ENCODE measurements around the gene TDRD7.

TDRD7 gene

GRCh38 chr9:97396256-97396655 is 15.6 kb upstream of the TDRD7 start:
- no peak for DNase-seq (ENCODE audit: extremely low spot score)
- TF ChIP-seq NFRKB (IDR thresholded peaks at IDR 0.05) (no peak), HDGF (IDR thresholded peaks at IDR 0.05; ENCODE audit: borderline replicate concordance) (no peak), FOXM1 (IDR thresholded peaks at IDR 0.05; ENCODE audit: borderline replicate concordance) (no peak), L3MBTL2 (conservative IDR thresholded peaks at IDR 0.05) (no peak), LEF1 (IDR thresholded peaks at IDR 0.05; ENCODE audit: borderline replicate concordance) (no peak), ARNT (IDR thresholded peaks at IDR 0.05) (no peak), TARDBP (IDR thresholded peaks at IDR 0.05) (no peak), CTBP1 (IDR thresholded peaks at IDR 0.05; ENCODE audit: borderline replicate concordance) (no peak), PKNOX1 (IDR thresholded peaks at IDR 0.05) (no peak), ZNF384 (IDR thresholded peaks at IDR 0.05) (no peak), ELF4 (IDR thresholded peaks at IDR 0.05) (no peak)
- POLR2A ChIA-PET = no interaction called here
- CTCF ChIA-PET = no interaction called here

GRCh38 chr9:97397220-97397619 is 14.7 kb upstream of the TDRD7 start:
- TF ChIP-seq ZNF384 (IDR thresholded peaks at IDR 0.05) (no peak), ELF4 (IDR thresholded peaks at IDR 0.05) (no peak), PKNOX1 (IDR thresholded peaks at IDR 0.05) (no peak), FOXK2 (IDR thresholded peaks at IDR 0.05) (no peak), CTBP1 (IDR thresholded peaks at IDR 0.05; ENCODE audit: borderline replicate concordance) (no peak), SUZ12 (IDR thresholded peaks at IDR 0.05) (no peak)
- CTCF ChIA-PET = interaction anchor here (1.1 to 1.3 kb wide), 2 partner anchors 11 to 541 kb away, joined by 4 read pairs; no protein-coding TSS in a partner anchor
- POLR2A ChIA-PET = no interaction called here
- DNase-seq (ENCODE audit: extremely low spot score) = no peak

DNA sequence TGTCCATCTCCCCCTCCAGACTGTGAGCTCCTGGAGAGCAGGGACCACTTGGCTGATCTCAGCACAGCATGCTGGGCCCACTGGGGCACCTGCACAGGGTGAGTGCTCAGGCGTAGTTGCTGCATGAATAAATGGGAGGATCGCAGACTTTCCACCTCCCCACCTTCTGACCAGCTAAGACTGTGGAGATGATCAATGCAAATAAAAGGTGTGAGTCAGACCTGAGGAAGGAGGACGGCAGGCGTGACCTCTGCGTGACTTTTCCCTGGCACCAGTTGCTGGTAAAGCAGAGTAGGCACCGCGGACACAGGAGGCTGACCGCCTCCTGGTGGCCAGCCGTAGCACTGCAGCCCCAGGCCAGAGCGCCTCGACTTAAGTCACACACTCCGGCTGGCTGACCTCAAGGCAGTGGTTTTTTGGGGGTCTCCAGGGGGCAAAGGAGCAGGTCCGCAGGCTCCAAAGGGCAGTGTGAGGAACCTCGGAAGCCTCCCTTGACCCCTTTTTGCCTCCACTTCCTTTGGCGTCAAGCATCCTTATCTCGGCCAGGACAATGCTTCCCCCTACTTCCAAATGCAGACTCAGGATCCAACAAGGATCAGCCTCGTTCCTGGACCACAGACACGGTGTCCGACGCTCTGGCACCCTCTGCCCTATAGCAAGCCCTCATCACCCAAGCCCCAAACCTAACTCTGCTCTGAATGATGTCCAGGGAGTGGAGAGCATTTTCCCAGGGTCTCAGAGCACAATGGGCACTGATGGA is 12.7 kb upstream of the TDRD7 start:
- CTCF ChIA-PET = interaction anchor here (0.8 kb wide), 1 partner anchor 1660 kb away, joined by 3 read pairs; no protein-coding TSS in a partner anchor
- POLR2A ChIA-PET = no interaction called here
- TF ChIP-seq SUZ12 (IDR thresholded peaks at IDR 0.05) = no peak
- TF ChIP-seq CTBP1 (IDR thresholded peaks at IDR 0.05; ENCODE audit: borderline replicate concordance) = no peak
- TF ChIP-seq LEF1 (IDR thresholded peaks at IDR 0.05; ENCODE audit: borderline replicate concordance) = no peak
- peak; percentile 78 for DNase-seq (ENCODE audit: extremely low spot score)

DNA sequence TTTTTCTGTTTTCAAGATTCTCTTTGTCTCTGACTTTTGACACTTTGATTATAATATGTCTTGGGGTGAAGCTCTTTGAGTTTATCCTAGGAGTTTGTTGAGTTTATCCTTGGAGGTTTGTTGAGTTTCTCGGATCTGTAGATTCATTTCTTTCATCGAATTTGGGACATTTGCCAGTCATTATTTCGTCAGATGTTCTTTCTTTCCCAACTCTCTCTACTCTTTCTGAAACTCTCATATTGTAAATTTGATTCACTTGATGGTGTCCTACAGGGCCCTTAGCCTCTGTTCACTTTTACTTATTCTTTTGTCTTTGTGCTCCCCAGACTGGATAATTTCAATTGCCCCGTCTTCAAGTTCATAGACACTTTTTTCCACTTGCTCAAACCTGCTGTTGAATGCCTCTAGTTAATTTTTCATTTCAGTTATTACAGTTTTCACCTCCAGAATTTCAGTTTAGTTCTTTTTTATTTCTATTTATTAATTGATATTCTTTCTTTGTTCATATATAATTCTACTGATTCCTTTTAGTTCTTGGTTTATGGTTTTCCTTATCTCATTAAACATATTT is 8.1 kb upstream of the TDRD7 start:
- ChIA-PET CTCF (no interaction called here), POLR2A (no interaction called here)
- TF ChIP-seq L3MBTL2 (conservative IDR thresholded peaks at IDR 0.05) (no peak), BHLHE40 (IDR thresholded peaks at IDR 0.05; ENCODE audit: borderline replicate concordance) (no peak), FOXM1 (IDR thresholded peaks at IDR 0.05; ENCODE audit: borderline replicate concordance) (no peak), FOXA1 (IDR thresholded peaks at IDR 0.05) (no peak), ARNT (IDR thresholded peaks at IDR 0.05) (no peak), CTBP1 (IDR thresholded peaks at IDR 0.05; ENCODE audit: borderline replicate concordance) (no peak), HDGF (IDR thresholded peaks at IDR 0.05; ENCODE audit: borderline replicate concordance) (no peak), ZNF384 (IDR thresholded peaks at IDR 0.05) (no peak), TARDBP (IDR thresholded peaks at IDR 0.05) (no peak)
- no peak for DNase-seq (ENCODE audit: extremely low spot score)

- TF ChIP-seq PKNOX1 (IDR thresholded peaks at IDR 0.05) (no peak), FOXM1 (IDR thresholded peaks at IDR 0.05; ENCODE audit: borderline replicate concordance) (no peak), ARNT (IDR thresholded peaks at IDR 0.05) (no peak), NFRKB (IDR thresholded peaks at IDR 0.05) (no peak), HDGF (IDR thresholded peaks at IDR 0.05; ENCODE audit: borderline replicate concordance) (no peak), L3MBTL2 (conservative IDR thresholded peaks at IDR 0.05) (no peak), FOXA1 (IDR thresholded peaks at IDR 0.05) (no peak), CTBP1 (IDR thresholded peaks at IDR 0.05; ENCODE audit: borderline replicate concordance) (no peak), SUZ12 (IDR thresholded peaks at IDR 0.05) (no peak), TARDBP (IDR thresholded peaks at IDR 0.05) (no peak), SP1 (IDR thresholded peaks at IDR 0.05) (no peak), FOXK2 (IDR thresholded peaks at IDR 0.05) (no peak), LEF1 (IDR thresholded peaks at IDR 0.05; ENCODE audit: borderline replicate concordance) (no peak), BHLHE40 (IDR thresholded peaks at IDR 0.05; ENCODE audit: borderline replicate concordance) (no peak), ZNF384 (IDR thresholded peaks at IDR 0.05) (no peak), ELF4 (IDR thresholded peaks at IDR 0.05) (no peak)
- ChIA-PET CTCF (interaction anchor here (0.6 kb wide), 1 partner anchor 193 kb away, joined by 4 read pairs; no protein-coding TSS in a partner anchor), POLR2A (no interaction called here)
- no peak for DNase-seq (ENCODE audit: extremely low spot score)
Measured at GRCh38 chr9:97405551-97405950, 6.3 kb upstream of the TDRD7 start.

- DNase-seq (ENCODE audit: extremely low spot score) = no peak
- CTCF ChIA-PET = no interaction called here
- TF ChIP-seq L3MBTL2 (conservative IDR thresholded peaks at IDR 0.05) (no peak), CTBP1 (IDR thresholded peaks at IDR 0.05; ENCODE audit: borderline replicate concordance) (no peak), FOXA1 (IDR thresholded peaks at IDR 0.05) (no peak), NFRKB (IDR thresholded peaks at IDR 0.05) (no peak), FOXM1 (IDR thresholded peaks at IDR 0.05; ENCODE audit: borderline replicate concordance) (no peak), ARNT (IDR thresholded peaks at IDR 0.05) (no peak), SUZ12 (IDR thresholded peaks at IDR 0.05) (no peak), HDGF (IDR thresholded peaks at IDR 0.05; ENCODE audit: borderline replicate concordance) (no peak), LEF1 (IDR thresholded peaks at IDR 0.05; ENCODE audit: borderline replicate concordance) (no peak), ZNF384 (IDR thresholded peaks at IDR 0.05) (no peak), FOXK2 (IDR thresholded peaks at IDR 0.05) (no peak), BHLHE40 (IDR thresholded peaks at IDR 0.05; ENCODE audit: borderline replicate concordance) (no peak)
- POLR2A ChIA-PET = no interaction called here
Measured at GRCh38 chr9:97406620-97407177, 5.2 kb upstream of the TDRD7 start.
